Activated CD4-positive, alpha-beta memory T cell treated with anti-CD3 and anti-CD28 coated beads for 36 hours (primary cell): ENCODE measurements around the gene SGO2. TPM values are rescaled to one million over a fixed set of nuclear protein-coding genes. Genes with fewer than 3 reads are reported as not detected.

ENCODE experiments used
- CTCF ChIA-PET: fragments of 350-600 bp; sonication (Branson Sonifier 250); formaldehyde crosslinking; loops from one replicate; lab custom pipeline; 2021; ENCODE audit warnings: antibody characterized with exemption, inconsistent platforms; lab: Charles Lee
- POLR2A ChIA-PET: fragments of 350-600 bp; sonication (Branson Sonifier 250); formaldehyde crosslinking; loops from one replicate; lab custom pipeline; 2021; ENCODE audit warnings: antibody characterized with exemption; lab: Charles Lee
- DNase-seq: peaks from one replicate; pipeline ENCODE4 v3.0.0-alpha.2; 2020
- H3K27ac Mint-ChIP-seq: one replicate; pipeline ENCODE4 v1.8.0; 2021; ENCODE audit warnings: mixed read lengths
- H3K27me3 Mint-ChIP-seq: one replicate; pipeline ENCODE4 v1.8.0; 2021; ENCODE audit warnings: mixed read lengths
- H3K36me3 Mint-ChIP-seq: one replicate; pipeline ENCODE4 v1.8.0; 2021; ENCODE audit warnings: mixed read lengths
- H3K4me1 Mint-ChIP-seq: one replicate; pipeline ENCODE4 v1.8.0; 2021; ENCODE audit warnings: low read depth, mixed read lengths
- H3K4me3 Mint-ChIP-seq: one replicate; pipeline ENCODE4 v1.8.0; 2021; ENCODE audit warnings: mild to moderate bottlenecking, mixed read lengths
- H3K9me3 Mint-ChIP-seq: one replicate; pipeline ENCODE4 v1.8.0; 2021; ENCODE audit warnings: mixed read lengths
- intact Hi-C: fragments of 100-400 bp; cut with micrococcal nuclease; formaldehyde crosslinking; loops from one replicate; pipeline ENCODE4 v1.15.1; 2023
- total RNA-seq, 2 experiments: library from RNA; stranded (reverse); gene quantifications; one replicate each; pipeline ENCODE4 v1.2.3, GENCODE V29; 2021

Gene SGO2
- total RNA-seq, 2 experiments from 2014 or later, result 40.5 to 40.7 TPM

DNA sequence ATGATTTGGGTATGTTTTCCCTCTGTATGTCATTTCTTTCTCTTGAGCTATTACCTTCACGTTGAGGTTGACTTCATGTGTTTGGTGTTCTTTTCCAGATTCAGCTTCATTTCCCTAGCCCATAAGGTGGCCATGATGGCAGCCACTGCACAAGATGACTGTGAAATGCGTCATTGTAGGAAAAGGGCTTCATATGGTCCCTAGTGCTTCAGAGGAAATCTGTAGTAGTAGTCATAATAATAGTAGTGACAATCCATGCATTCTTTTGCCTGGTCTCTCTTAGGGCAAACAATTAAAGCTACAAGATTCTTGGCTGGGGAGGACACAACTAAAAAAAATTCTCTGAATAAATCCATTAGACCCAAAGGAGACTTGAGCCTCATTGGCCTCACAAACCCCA, 88.2 kb downstream of the SGO2 start:
- intact Hi-C loops, result loop anchor here (2.0 kb wide), 1 partner anchor 89 kb away; no protein-coding TSS in a partner anchor
- ChIA-PET POLR2A (interaction anchor here (0.6 kb wide), 1 partner anchor 189 kb away, joined by 3 read pairs; no protein-coding TSS in a partner anchor), CTCF (interaction anchor here (1.5 kb wide), 1 partner anchor 287 kb away, joined by 3 read pairs; no protein-coding TSS in a partner anchor)
- DNase-seq, result peak; percentile 42
- no peaks in the 10 kb centered on the region for H3K9me3 Mint-ChIP-seq
- no peak overlapping the region for H3K27ac Mint-ChIP-seq
- no peak overlapping the region for H3K4me3 Mint-ChIP-seq
- H3K36me3 Mint-ChIP-seq, result no peaks in the 10 kb centered on the region
- H3K4me1 Mint-ChIP-seq, result peaks cover 16% of the 10 kb centered on the region
- peaks cover 8% of the 10 kb centered on the region for H3K27me3 Mint-ChIP-seq

DNA sequence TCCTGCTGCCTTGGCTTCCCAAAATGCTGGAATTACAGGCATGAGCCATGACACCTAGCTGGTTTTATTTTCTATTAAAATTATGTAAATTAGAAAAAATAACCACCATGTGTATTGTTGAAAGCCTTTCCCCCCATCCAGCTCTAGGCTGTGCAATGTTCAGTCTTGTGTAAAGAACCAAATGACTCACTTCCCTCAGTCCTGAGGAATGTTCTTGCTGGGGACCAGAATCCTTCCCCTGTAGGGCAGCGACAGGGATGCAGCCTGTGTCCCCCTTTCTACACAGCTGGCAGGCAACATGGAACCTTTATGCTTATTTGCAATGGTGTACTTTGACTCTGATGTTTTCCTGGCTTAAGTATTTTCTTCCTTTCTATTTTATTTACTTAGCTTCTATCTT, 89.2 kb downstream of the SGO2 start:
- peaks cover 16% of the 10 kb centered on the region for H3K4me1 Mint-ChIP-seq
- H3K27me3 Mint-ChIP-seq, result peaks cover 8% of the 10 kb centered on the region
- H3K36me3 Mint-ChIP-seq, result no peaks in the 10 kb centered on the region
- POLR2A ChIA-PET, result no interaction called here
- CTCF ChIA-PET, result interaction anchor here (1.5 to 1.6 kb wide), 2 partner anchors 88 to 286 kb away, joined by 3 to 4 read pairs; no protein-coding TSS in a partner anchor
- no peak for DNase-seq
- no peaks in the 10 kb centered on the region for H3K9me3 Mint-ChIP-seq
- intact Hi-C loops, result loop anchor here (2.0 kb wide), 1 partner anchor 88 kb away; no protein-coding TSS in a partner anchor
- no peak overlapping the region for H3K4me3 Mint-ChIP-seq
- no peak overlapping the region for H3K27ac Mint-ChIP-seq

DNA sequence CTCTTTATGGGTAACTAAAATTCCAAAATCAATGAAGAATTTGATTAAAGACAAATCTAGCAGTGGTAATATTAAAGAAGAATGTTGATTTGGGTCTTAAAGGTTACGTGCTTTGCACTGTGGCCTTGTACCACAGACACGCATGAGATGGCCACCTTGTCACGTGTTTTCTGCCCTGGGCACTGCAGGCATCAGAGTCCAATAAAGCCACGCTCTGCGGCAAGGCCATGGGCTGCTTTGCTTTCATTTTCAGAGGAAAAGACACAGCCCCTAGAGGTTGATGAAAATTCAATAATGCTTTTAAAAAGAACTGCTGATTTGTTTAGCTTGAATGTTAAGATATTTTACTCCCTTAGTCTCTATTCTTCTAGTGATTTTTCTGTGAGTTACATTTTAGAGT, 90.2 kb downstream of the SGO2 start:
- H3K4me1 Mint-ChIP-seq, result peaks cover 16% of the 10 kb centered on the region
- POLR2A ChIA-PET, result no interaction called here
- H3K27me3 Mint-ChIP-seq, result peaks cover 5% of the 10 kb centered on the region
- DNase-seq, result no peak
- H3K4me3 Mint-ChIP-seq, result no peak overlapping the region
- no peak overlapping the region for H3K27ac Mint-ChIP-seq
- intact Hi-C loops, result no loop called here
- no peaks in the 10 kb centered on the region for H3K9me3 Mint-ChIP-seq
- CTCF ChIA-PET, result interaction anchor here (1.6 kb wide), 1 partner anchor 87 kb away, joined by 4 read pairs; no protein-coding TSS in a partner anchor
- H3K36me3 Mint-ChIP-seq, result no peaks in the 10 kb centered on the region

DNA sequence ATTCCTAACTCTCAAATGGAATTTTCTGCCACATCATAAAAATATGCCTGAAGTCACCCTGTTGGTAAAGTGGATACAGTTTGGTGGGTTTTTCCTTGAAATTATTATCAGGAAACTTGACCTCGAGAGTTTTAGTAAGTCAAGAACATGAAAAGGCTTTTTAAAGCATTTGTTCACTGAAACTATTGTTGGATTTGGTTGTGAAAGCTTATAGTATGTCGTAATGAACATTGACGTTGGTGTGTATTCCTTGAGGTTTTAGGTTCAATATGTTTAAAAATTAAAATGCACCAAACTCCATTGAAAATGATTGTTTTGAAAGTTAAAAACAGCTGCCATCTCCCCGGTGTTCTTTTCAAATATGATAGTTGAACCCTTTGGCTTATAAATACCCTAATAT, 90.6 kb downstream of the SGO2 start:
- intact Hi-C loops, result no loop called here
- H3K9me3 Mint-ChIP-seq, result no peaks in the 10 kb centered on the region
- ChIA-PET CTCF (interaction anchor here (1.0 to 1.6 kb wide), 2 partner anchors 87 to 119 kb away, joined by 3 to 4 read pairs; no protein-coding TSS in a partner anchor), POLR2A (no interaction called here)
- H3K4me1 Mint-ChIP-seq, result peaks cover 16% of the 10 kb centered on the region
- no peak overlapping the region for H3K27ac Mint-ChIP-seq
- no peak for DNase-seq
- no peak overlapping the region for H3K4me3 Mint-ChIP-seq
- no peaks in the 10 kb centered on the region for H3K36me3 Mint-ChIP-seq
- H3K27me3 Mint-ChIP-seq, result peaks cover 5% of the 10 kb centered on the region

DNA sequence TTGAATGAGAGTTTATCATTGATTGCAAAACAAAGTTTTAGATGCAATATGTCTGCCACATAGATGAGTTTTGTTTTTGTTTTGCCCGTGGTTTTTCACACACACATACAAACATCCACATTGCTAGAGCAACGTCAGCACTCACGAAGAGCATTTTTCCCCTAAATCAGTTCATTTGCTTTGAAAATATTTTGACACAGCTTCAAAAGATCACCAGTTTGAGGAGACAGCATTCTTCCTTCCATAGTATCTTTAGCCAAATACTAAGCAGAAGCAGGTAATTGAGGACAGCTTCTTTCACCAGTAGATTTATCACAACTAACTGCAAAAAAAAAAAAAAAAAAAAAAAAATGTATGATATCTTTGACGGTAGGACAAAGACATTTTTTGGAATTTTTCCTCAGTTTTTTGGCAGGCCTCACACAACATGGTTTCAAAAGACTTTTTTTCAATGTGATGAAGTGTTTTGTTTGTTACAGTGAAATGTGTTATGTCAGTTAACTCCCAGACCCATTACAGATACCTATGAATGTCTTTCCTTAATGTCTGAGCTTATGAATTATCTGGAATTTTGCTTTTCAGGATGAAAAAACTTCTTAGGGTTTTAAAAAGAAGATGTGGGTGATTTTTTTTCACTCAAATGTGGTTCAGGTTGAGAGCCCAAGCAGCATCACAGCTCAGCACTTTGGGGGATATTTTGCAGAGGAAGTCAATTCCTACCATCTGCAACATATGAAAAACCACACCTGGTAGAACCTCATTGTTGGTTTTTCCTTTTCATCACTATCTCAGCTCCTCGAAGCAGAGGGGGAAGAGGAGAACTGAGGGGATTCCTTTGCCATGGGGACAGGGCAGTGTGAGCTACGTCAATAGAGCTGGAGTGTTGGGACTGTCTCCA, 91.4 kb downstream of the SGO2 start:
- Mint-ChIP-seq H3K27me3 (peaks cover 9% of the 10 kb centered on the region), H3K27ac (no peak overlapping the region), H3K4me1 (peaks cover 16% of the 10 kb centered on the region), H3K9me3 (no peaks in the 10 kb centered on the region), H3K4me3 (no peak overlapping the region), H3K36me3 (no peaks in the 10 kb centered on the region)
- DNase-seq, result no peak
- POLR2A ChIA-PET, result interaction anchor here (0.7 kb wide), 1 partner anchor 96 kb away, joined by 3 read pairs; no protein-coding TSS in a partner anchor
- CTCF ChIA-PET, result interaction anchor here (1.0 kb wide), 1 partner anchor 118 kb away, joined by 3 read pairs; no protein-coding TSS in a partner anchor
- intact Hi-C loops, result no loop called here

DNA sequence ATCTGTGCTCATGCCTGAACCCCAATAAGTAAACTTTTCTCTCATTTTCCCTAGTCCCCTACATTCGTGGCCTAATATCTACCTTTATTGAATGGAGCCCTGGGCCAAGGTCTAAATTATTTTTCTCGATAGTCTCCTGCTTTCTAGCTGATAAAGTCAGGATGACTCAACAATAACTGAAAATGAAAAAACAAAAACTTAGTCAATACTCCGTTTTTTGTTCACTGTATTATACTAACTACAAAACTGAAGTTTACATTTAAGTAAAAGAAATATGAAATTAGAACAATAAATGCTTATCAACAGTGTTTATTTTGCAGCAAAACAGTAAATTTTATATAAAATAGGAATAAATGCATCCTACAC, 92.0 kb downstream of the SGO2 start:
- Mint-ChIP-seq H3K4me1 (peaks cover 16% of the 10 kb centered on the region), H3K27me3 (peaks cover 14% of the 10 kb centered on the region), H3K4me3 (no peak overlapping the region), H3K36me3 (no peaks in the 10 kb centered on the region), H3K9me3 (no peaks in the 10 kb centered on the region), H3K27ac (no peak overlapping the region)
- intact Hi-C loops, result no loop called here
- ChIA-PET POLR2A (interaction anchor here (0.7 kb wide), 1 partner anchor 95 kb away, joined by 3 read pairs; no protein-coding TSS in a partner anchor), CTCF (interaction anchor here (1.0 kb wide), 1 partner anchor 40 kb away, joined by 4 read pairs; no protein-coding TSS in a partner anchor)
- no peak for DNase-seq

DNA sequence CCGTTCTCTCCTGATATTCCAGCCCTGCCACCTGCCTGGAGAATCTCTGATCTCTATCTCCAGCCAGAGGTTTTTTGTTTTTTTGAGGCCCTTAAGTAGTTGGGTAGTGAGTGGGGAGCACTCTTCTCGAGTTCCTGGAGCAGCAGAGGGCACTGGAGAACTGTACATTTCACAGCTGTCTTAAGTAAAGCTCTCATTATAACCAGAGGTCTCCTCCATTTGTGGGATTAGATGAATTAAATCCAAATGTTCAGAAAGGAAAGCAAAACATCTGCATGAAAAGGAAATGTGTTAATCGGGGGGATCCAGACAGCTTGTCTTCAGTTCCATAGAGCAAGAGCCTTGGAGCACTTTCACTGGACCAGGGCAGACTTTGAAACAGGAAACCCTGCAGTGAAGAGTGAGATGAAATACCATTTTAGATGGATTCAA, 92.6 kb downstream of the SGO2 start:
- Mint-ChIP-seq H3K4me3 (no peak overlapping the region), H3K36me3 (no peaks in the 10 kb centered on the region), H3K9me3 (no peaks in the 10 kb centered on the region), H3K27ac (no peak overlapping the region), H3K27me3 (peaks cover 15% of the 10 kb centered on the region), H3K4me1 (peaks cover 16% of the 10 kb centered on the region)
- peak; percentile 14 for DNase-seq
- ChIA-PET POLR2A (no interaction called here), CTCF (interaction anchor here (1.0 kb wide), 1 partner anchor 40 kb away, joined by 4 read pairs; no protein-coding TSS in a partner anchor)
- intact Hi-C loops, result no loop called here

DNA sequence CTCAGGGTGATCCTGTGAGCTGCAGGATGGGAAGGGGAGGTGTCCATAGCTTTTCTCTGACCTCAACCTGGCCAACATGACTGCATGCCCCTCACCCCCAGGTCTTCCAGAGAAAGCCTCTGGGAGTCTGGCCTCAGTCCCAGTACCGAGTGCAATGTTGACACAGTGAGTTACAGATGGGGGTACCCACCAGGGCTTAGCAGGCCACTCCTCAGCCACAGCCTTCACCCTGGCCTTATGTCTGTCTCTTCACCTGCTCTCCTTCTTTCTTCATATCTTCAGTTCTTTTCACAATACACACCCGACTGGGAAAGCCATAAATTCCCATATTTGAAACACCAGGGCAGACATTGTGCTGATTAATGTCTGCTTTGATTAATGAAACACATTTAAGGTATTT, 93.3 kb downstream of the SGO2 start:
- CTCF ChIA-PET, result no interaction called here
- Mint-ChIP-seq H3K36me3 (no peaks in the 10 kb centered on the region), H3K27ac (no peak overlapping the region), H3K9me3 (no peaks in the 10 kb centered on the region), H3K4me1 (peaks cover 14% of the 10 kb centered on the region), H3K4me3 (no peak overlapping the region), H3K27me3 (peaks cover 20% of the 10 kb centered on the region)
- POLR2A ChIA-PET, result no interaction called here
- intact Hi-C loops, result no loop called here
- no peak for DNase-seq

DNA sequence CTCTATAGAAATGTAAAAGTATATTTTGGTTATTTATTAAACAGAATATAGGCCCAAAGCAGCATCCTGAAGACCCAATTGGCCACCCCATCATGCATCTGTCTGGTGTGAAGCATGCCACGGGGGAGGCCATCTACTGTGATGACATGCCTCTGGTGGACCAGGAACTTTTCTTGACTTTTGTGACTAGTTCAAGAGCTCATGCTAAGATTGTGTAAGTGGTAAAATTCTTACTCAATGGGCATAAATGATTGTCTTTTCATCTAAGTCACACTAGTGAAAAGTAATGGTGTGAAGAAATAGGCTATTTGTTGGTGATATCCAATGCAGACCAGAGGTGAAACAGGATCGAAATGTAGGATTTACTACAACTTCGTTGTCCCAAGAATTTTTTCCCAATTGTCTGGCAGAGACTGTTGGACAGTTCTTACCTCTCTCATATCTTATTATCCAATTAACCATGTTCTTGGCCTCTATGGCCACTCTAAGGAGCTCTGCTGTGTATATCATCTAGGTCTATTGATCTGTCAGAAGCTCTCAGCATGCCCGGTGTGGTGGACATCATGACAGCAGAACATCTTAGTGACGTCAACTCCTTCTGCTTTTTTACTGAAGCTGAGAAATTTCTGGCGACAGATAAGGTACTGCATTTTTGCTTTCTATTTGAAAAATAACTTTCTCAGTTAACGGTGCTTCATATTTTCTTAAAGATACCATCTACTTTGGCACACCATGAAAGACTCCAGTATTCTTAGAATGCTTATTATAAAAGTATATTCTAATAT, 94.8 kb downstream of the SGO2 start:
- no peak for DNase-seq
- Mint-ChIP-seq H3K9me3 (no peaks in the 10 kb centered on the region), H3K4me1 (peaks cover 14% of the 10 kb centered on the region), H3K4me3 (no peak overlapping the region), H3K27ac (no peak overlapping the region), H3K27me3 (peaks cover 20% of the 10 kb centered on the region), H3K36me3 (no peaks in the 10 kb centered on the region)
- intact Hi-C loops, result no loop called here
- ChIA-PET CTCF (no interaction called here), POLR2A (no interaction called here)

DNA sequence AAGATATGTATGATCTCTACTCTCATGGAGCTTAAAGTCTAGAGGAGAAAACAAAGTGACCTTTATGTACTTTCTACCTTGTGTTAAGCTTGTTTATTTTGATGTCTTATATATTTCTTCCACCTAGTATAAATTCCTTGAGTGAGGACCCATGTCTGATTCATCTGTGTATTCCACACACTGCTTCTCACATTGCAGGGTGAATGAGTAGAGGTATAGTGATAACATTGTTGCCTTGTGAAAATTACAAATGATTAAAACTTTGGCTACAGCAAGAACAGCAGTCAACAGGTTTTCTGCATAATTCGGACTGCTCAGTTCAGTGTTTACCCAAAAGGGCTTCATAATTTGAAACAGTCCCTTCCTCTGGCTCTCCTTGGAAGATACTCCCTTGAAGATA, 96.1 kb downstream of the SGO2 start:
- Mint-ChIP-seq H3K9me3 (no peaks in the 10 kb centered on the region), H3K27me3 (peaks cover 16% of the 10 kb centered on the region), H3K4me1 (peaks cover 13% of the 10 kb centered on the region), H3K36me3 (no peaks in the 10 kb centered on the region), H3K27ac (no peak overlapping the region), H3K4me3 (no peak overlapping the region)
- POLR2A ChIA-PET, result interaction anchor here (0.7 kb wide), 1 partner anchor 20 kb away, joined by 3 read pairs; no protein-coding TSS in a partner anchor
- no peak for DNase-seq
- intact Hi-C loops, result no loop called here
- CTCF ChIA-PET, result no interaction called here

DNA sequence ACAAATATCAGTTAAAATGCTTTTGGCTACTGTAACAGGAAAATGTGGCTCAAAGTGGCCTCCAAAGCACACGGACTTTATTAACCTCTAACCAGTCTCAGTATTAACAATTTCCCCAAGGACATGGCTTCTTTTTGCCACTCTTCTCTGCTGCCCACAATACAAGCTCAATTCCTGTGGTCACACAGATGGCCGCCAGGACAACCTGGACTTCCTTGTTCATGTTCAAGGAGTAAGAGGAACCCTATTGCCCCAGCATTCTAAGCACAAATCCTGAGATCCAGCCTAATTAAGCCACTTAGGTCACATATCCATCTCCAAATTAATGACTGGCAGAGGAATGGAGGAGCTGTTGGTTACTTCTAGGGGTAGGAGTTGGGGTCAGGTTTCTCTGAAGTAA, 98.0 kb downstream of the SGO2 start:
- Mint-ChIP-seq H3K27ac (no peak overlapping the region), H3K27me3 (peaks cover 18% of the 10 kb centered on the region), H3K4me3 (no peak overlapping the region), H3K36me3 (no peaks in the 10 kb centered on the region), H3K4me1 (no peaks in the 10 kb centered on the region), H3K9me3 (no peaks in the 10 kb centered on the region)
- CTCF ChIA-PET, result no interaction called here
- no peak for DNase-seq
- intact Hi-C loops, result no loop called here
- POLR2A ChIA-PET, result no interaction called here

DNA sequence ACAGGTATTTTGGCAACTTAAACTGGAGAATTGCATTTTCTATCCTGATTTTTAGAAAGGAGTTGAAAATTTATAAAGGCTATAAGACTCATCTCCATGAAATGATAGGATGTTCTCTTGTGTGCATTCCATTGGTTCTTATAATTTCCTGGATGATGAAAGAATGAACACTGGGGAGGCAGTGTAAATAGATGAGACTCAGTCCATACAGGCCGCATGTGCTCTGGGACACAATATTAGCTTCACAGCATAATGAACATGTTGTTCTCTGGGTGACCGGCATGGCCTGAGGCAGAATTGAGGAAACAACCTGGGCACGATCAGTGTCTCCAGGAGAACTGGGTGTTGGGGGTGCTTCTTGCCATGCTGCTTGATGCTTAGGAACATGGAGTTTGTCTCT, 98.7 kb downstream of the SGO2 start:
- intact Hi-C loops, result no loop called here
- DNase-seq, result no peak
- ChIA-PET POLR2A (no interaction called here), CTCF (no interaction called here)
- Mint-ChIP-seq H3K36me3 (no peaks in the 10 kb centered on the region), H3K27ac (no peak overlapping the region), H3K9me3 (no peaks in the 10 kb centered on the region), H3K4me1 (no peaks in the 10 kb centered on the region), H3K27me3 (peaks cover 22% of the 10 kb centered on the region), H3K4me3 (no peak overlapping the region)
